NCI-H526 treated with DMSO at 0.1 percent for 48 hours (cell line): ENCODE data around the gene SLC12A3.

Experiments used
- DNase-seq: peaks from one replicate; lab custom pipeline; 2025; lab: John Stamatoyannopoulos, UW

The SLC12A3 gene

DNA sequence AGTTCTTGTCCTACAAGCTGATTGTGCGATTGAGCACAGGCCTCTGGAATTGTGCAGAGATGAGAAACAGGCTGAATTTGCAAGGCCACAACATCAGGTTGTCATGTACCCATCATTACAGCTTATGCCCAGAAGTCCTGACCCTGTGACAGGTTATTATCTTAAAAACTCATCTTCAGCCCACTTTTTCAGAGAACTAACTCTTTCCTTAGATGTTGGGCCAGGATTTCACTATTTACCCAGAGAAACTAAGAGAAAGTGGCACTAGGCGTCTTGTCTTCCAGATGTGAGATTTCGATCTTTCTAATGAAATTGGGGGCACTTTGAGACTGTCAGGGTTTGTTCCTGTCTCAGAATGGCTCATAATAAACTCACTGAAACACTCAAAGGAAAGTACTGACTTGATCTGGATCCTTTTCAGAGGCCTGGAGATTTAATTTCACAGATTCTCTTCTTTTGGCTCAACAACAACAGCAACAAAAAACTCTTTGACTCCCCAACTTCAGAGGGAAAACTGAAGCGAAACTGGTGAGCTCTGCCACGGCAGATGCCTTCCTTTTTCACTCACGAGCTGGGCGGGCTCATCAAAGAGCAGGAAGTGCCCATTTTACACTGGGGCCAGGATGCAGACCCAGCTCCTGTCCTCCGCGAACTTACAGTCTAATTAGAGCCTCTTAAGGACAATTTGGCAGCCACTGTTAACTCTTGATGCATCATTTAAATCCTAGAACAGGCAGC is 17.7 kb upstream of the SLC12A3 start:
- DNase-seq: no peak

DNA sequence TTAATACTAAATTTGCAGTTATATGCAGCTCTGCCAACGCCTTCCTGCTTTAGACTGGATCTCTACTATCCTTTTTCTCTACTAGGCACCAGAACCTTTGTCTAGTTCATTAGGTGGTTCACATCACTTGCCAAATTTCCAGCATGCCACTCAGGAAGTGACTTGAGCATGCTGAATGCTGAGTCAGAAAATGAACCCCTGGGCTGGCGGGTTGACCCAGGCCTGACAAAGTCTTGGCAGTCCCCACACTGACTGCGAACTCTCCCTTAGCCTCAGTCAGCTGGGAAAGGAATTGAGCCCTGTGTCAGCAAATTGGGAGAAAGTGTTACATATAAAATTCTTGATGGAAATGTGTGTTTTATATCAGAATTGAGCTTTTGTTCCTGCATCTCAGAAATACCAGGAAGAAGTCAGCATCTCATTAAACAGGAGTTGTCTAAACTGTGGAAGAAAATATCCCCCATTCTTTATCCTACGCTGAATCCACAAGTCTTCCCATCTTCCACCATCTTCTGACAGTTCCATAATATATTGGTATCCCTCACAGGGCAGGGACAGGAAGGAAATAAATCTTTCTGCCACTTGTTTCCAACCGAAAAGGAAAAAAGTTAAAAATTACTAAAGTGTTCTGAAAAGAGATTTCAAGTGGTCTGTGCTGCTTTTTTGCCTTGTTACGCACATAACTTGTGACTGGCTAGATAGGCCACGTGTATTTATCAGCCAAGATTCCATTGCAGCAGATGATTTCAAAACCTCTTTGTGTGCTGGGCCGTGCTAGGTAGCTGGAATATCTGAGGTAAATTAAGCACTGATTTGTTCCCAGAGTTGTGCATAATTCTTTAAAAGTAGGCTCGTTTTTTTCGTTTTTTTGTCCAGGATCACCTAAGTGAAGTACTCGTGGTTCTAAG is 16.7 kb upstream of the SLC12A3 start:
- DNase-seq: no peak

DNA sequence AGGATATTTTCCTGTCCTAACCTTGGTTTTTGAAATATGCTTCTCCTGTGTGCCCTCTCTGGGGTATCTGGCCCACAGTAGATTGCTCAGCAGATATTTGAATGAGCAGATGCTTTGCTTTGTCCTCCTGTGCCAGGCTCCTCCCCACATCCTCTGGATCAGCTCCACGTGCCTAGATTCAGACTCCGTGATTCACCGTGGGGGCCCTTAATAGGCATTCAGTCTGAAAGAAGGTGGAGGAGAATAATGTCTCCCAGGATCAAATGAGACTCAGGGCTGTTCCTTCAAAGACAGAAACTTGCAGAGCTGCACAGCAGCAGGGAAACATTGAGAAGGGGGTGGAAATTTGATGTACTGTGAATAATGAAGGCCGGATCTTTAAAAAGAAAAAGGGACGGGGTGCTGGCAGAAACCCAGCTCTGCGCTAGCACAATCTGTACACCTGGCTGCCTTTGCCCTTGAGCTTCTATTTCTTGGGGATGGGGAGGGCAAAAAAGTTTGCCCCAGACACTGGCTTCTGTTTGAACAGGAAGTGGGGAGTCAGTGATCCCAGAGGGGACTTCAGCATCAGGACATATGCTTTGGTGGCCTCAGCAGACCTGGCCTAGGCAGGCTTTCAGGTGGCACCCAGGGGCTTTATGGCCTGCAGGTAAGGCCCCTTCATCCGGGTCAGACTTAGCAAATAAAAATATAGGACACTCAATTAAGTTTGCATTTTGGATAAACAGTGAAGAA is 15.9 kb upstream of the SLC12A3 start:
- no peak for DNase-seq

DNA sequence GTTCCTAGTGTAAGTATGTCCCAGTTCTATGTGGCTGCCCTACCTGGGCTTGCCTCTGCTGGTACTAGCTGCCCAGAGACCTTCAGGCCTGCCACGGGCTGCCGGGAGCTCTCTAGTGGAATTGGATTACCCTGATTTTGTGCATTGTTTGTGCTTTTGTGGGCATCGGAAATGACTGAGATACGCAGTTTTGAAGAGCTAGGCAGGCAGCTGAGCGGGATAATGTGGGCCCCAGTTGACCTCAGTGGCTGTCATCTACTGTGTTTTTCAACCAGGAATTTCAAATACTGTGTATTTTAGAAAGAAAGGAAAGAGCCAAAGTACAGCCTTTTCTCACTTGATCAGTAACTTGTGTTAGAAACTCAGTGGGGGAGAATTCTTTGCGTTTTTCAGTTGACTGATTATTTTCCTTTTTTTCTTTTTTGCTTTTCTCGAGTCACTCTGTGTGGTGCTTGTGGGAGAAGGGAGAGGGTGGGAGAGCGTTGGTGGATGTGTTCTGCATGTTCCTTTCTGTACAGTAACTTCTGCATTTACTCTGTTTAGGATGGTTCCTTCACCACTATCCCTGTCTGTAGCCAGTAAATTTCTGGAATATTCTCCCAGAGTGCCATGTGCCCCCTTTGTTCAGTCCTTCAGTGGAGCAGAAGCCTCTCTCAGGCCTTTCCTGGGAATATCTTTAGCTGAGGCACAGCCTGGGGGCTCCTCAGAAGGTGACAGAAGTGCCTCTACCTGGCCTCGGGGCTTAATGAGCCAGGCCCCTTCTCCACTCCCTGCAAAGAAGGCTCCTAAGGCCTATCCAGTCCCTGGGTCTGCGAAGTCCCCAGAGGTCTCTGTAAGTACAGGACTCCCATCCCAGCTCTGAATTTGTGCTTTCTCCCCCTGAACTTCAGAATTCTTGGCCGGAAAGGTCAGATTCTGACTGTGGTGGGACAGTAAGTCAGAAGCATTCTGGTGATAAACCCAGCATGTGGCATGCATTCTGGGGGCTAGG is 15.0 kb upstream of the SLC12A3 start:
- DNase-seq: no peak

DNA sequence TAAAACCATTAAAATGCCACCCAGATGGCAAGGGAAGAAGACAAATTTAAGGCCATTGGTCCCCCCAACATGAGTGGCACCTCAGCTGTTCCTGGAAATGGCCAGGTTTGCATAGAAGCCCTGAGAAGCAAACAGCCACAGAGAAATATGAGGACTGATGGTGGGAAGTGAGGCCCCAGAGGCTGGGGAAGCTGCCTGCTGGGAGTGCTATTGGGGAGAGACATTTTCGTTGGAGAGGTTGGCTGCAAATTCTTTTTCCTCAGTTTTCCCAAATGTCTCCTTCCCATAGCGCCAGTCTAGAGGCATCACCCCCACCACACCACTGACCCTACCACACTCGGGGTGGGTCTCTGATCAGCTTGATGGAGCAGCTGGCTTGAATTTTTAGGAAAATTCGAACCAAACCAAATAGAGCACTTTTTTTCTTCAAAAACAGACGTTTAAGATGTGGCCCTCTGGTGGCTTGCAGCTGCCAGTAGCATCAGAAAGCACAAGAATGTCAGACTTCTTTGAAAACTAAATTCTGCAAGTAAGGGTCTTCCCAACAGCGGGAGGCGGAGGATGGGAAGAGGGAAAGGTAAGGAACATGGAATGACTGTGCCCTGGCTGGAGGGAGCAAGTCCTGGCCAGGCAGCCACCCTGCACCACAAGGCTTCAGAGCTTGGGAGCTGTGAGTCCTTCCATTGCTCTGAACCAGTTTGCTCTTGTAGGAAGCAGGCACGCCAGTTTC is 13.2 kb upstream of the SLC12A3 start:
- DNase-seq: no peak

DNA sequence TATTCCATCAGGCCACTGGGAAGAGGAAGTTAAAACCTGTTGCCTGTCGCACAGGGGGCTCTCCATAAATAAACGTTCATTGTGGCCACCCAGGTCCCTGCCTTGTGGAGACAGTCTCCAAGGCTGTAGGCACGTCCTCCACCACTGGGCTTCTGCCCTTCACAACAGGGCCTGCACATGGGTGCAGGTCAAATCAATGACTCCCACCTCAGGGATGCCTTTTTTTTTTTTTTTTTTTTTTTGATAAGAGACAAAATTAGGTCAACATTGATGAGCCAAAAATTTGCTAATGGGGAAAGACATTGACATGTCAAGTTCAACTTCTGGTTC is 12.6 kb upstream of the SLC12A3 start:
- no peak for DNase-seq

DNA sequence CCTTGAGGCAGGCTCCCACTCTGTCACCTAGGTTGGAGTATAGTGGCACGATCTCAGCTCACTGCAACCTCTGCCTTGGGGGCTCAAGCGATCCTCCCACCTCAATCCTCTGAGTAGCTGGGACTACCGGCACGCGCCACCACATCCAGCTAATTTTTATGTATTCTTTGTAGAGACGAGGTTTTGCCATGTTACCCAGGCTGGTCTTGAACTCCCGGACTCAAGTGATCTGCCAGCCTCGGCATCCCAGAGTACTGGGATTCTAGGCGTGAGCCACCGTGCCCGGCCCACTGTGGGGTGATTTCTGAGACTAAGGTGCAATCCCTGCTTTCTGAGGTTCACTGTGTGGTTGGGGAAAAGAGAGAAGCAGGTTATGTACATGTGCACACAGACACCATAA is 12.0 kb upstream of the SLC12A3 start:
- no peak for DNase-seq

DNA sequence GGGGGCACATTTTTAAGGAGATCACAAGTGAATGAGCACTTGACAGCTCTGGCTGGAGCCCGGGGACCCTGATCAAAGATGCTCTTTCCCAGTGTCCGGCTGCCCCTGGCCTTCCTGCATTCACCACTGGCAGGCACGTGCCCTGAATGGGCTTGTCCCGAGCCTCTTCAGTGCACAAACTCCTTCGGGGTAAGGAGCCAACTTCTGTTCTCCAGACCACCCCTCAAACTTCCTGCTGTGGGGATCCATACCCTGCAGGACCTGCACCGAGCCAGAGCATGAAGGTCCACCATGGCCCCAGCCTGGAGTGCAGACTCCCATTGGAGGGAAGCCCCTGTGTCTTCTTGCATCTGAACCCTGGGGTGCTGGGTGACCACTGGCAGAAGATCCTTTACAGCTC is 9.8 kb upstream of the SLC12A3 start:
- DNase-seq: no peak

DNA sequence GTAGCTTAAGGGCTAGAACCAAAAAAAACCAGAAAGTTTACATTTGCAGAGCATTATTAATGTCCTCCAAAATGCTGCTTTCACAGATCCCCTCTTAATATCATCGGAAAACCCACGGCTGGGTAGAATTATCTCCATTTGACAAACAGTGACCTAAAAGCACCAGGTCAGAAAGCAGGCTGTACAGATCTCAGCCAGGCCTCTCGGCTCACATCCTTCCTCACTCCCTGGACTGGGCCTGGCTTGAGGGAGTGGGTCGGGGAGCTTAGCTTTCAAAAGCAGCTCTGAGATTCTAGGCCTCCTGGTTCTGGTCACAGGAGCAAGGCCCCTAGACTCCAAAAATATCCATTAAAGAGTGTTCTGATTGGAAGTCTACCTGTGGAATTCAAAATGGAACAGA is 9.1 kb upstream of the SLC12A3 start:
- DNase-seq: no peak

DNA sequence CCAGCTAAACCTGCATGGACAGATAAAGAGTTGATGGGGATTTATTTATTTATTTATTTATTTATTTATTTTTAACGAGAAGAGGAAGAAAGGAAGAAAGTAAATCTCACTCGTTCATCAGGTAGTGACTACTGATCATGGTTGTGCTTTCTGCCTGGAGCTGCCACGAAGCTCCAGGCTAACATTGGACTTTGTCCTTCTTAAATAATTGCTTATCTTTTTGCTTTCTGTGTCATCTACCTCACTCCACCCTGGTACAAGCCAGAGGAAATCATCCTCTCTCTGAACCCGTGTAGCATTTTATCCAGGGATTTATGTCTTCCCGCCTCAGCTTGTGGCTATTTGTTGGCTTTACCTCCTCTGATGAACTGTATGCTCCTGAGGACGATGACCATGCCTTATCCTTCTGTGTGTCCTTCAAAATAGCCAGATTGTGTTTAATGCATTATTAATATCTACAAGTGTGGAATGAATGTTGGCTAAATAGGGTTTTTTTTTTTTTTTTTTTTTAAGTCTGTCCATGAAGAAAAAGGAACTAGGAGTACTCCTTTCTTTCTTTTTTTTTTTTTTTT is 8.0 kb upstream of the SLC12A3 start:
- DNase-seq: no peak

DNA sequence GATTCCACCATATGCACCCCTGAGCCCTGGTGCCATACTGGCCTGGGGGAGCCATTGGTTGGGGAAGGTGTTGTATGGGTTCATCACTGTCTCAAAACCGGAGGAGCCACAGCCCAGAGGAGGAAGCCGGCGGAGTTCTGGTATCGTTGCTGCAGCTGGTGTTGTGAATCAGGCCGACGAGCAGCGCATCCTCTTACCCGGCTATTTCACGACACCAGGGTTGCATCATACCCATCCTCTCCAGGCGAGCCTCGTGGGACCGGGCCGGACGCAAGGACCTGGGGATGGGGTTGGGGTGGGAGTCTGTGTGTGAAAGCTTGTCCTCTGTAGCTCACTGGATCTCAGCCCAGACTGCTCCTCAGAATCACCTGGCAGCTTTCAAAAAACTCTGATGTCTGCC is 6.6 kb upstream of the SLC12A3 start:
- no peak for DNase-seq

DNA sequence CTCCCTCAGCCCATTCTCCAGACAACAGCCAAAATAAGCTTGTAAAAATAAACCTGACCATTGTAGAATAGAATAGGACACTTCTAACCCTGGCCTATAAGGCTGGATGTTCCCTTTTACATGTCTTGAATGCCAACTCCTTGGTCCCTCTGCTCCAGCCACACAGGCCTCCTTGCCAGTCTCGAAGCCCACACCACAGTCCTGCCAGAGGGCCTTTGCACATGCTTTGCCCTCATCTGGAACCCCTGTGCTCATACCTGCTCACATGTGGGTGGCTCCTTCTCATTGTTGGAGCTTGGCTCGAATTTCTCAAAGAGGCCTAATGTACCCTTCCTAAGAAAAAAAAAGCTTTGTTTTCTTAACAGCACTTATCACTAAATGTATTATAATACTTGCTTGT is 5.4 kb upstream of the SLC12A3 start:
- no peak for DNase-seq

DNA sequence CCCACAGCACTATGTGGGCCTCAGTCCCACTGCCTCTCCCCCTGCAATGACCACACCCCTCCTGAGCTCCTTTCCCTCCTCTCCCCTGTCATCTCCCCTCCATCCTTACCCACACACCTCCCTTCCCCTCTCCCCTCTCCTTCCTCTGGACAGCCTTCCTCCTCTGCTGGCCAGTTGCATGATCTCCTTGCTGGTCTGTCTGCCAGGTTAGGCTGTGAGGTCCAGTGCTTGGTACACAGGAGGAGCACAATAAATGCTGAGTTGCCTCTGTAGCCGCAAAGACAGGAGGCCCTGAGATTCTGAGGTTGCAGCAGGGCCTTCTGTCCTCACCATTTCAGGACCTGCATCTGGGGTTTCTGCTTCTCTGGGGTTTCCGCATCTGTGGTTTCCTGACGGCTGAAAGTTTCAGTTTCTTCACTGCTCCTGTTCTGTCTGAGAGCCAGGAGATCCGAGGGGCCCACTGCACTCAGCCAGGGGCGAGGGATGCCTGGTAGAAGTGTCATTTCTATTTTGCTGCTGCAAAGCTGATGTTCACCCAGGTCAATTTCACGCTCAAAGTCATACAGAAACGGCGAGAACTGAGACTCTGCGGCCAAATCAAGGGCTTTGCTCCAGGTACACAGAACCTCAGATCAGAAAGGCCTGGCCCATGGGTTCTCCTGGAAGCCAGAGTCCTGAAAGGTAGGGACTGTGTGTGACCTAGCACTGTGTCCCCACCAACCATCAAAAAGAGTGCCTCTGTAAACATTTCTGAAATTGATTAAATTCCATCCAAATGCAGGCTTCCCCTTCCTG is 4.6 kb upstream of the SLC12A3 start:
- DNase-seq: no peak

DNA sequence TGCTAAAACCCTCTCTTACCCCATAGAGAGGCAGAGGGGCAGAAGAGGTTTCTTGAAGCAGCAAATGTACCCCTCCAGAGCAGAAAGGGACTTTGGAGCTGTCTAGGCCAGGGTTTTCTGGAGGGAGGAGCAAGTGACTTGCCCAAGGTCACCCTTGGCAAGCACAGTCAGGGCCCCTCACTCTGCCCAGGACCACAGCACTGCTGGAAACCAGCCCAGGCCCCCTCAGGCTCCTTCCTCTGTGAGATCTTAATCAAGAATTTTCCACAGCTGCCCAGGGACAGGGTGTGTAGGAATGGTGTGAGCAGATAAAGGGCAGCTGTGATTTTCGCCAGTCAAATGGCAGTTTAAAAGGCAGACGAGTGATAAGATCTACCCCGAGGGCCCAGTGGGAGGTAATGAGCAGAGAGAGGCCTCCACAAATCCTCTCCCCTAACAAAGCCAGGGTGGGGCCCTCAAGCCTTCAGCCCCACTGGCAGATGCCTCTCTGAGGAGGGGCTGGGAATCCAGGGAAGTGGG is 3.9 kb upstream of the SLC12A3 start:
- DNase-seq: peak; percentile 6

DNA sequence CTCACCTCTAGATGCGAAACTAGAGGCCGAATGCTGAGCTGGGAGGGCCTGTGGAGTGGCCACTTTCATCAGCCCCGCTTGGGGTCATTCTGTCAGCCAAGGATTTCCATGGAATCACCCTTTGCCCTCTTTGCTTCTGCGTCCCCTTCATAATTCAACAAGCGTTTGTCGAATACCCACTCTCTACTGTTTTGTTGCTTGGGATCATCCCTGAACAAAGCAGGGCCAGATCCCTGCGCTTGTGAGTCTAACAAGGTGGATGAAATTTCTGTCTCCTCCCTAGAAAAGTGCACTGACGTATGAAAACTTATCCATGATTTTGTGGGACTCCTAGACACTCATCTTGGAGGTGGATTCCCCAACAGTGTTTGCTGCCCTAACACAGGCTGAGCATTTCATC is 3.3 kb upstream of the SLC12A3 start:
- DNase-seq: no peak

DNA sequence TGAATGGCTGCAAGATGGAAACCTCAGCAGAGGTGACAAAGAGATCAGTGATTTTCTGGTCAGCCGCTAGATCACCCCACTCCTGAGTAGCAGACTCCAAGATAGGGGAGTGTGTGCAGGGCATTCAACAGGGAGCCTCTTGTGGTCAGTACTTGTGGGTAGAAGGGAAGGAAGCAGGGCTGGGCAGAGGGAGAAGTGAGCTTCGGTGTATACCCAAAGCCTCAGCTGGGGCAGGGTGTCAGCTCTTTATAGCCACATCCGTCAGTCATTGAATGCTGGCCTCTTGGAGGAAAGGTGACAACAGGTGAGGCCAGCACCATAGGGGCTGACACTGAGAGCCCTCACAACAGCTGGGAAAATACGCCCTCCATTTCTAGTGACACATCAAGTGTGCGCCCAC is 2.2 kb upstream of the SLC12A3 start:
- no peak for DNase-seq

DNA sequence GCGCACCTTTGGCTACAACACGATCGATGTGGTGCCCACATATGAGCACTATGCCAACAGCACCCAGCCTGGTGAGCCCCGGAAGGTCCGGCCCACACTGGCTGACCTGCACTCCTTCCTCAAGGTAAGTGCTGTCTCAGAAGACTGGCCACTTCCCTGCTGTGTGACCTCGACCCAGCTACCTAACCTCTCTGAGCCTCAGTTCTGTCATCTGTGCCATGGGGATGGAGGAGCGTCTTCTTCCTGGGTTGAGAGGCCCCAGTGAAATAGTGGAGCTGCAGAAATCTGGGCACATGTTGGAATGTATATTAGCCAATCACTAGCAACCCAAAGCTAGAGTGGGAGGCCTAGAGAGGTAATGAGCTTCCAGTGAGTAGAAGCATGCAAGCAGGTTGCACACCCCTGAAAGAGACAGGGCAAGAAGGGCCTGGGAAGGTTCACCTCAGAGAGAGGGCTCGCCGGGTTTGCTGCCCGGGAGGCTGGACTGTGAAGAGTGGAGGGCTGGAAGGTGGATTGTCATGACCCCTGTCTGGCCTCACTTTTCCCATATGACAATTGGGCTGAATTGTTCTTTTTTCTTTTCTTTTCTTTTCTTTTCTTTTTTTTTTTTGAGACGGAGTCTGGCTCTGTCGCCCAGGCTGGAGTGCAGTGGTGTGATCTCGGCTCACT is 521 bp downstream of the SLC12A3 start:
- DNase-seq: no peak

DNA sequence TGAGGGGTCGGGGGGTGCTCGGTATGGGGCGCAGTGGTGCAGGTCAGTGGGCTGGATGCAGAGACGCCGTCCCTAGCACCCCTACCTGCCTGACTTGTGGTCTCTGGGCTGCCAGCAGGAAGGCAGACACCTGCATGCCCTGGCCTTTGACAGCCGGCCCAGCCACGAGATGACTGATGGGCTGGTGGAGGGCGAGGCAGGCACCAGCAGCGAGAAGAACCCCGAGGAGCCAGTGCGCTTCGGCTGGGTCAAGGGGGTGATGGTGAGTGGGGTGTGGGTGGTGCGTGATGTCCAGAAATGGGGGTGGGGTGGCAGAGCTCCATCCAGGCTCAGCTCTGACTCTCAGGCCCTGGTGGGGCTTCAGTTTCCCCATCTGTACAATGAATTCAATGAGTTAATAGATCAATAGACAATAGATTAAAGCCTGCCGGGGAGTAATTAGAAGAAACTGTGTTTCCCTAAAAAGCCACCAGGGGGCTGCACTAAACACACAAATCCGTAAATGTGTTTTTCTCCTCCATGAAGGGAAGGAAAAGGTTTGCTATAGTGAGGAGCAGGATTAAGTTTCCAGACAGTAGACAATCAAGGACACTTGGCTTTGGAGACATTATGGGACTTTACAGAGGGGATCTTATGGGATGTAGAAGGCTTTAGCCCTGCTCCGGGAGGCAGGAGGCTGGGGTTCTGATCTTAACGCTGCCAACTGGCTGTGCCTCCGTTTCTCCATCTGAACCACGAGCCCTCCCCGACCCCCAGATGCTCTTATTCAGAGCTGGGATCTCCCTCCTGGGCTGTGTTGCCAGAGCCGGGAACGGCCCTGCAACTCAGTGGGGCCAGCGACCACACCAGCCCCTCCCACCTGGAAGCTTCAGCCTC is 2.2 kb downstream of the SLC12A3 start:
- DNase-seq: no peak
